NCI-H2107 treated with DMSO at 0.1 percent for 48 hours (cell line): ENCODE results near the gene ATP5F1A.
A peak's percentile ranks its signal among the peaks of the same experiment; 100 is the strongest.

Source experiments
- DNase-seq: peaks from one replicate; lab custom pipeline; 2025; ENCODE audit not compliant: unreplicated experiment; lab: John Stamatoyannopoulos, UW

The ATP5F1A gene

GRCh38 chr18:46073474-46074331 lies 24.4 kb downstream of the ATP5F1A start:
- peak; percentile 86 for DNase-seq

- DNase-seq: no peak
Observed at GRCh38 chr18:46072959-46073358, 25.1 kb downstream of the ATP5F1A start.

GRCh38 chr18:46072376-46072867 lies 25.7 kb downstream of the ATP5F1A start:
- DNase-seq: no peak

DNA sequence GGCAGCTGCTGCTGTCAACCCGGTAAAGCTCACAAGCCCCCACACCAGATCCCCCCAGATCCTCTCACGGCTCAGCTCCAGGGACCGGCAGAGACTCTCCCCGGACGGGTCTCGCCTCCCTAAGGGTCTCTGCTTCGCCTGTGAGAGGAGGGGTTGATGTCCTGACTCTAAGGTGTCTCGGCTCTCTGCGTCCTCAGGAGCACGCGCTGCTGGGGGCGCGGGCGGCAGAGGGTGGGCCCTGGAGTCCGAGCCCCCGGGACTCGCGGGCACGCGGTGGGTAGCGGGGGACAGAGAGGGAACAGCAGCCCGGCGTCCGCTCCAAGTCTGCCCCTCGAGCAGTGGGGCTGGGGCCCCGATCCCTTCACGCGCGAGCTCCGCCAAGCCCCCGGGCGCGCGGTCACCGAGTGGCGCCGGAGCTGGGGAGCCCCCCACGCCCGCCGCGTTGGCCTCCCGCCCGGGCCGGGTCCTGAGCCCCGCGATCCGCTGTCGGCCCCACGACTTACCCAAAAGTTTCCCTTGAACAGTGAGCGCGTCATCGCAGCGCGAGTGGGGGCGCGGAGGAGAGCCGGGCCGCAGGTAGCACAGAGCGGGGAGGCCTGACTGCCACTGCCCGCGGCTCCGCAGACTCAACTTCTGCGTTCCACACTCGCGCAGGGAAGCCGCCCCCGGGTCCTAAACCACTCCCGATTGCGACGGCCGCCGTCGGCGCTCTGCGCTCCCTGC lies 26.3 kb downstream of the ATP5F1A start, which contains the start of gene PSTPIP2:
TSS of gene PSTPIP2 (minus strand) at position 608 of the 723 bp plus-strand sequence. CDS start at position 536, 72 bp downstream.
- DNase-seq: peak; percentile 6

DNA sequence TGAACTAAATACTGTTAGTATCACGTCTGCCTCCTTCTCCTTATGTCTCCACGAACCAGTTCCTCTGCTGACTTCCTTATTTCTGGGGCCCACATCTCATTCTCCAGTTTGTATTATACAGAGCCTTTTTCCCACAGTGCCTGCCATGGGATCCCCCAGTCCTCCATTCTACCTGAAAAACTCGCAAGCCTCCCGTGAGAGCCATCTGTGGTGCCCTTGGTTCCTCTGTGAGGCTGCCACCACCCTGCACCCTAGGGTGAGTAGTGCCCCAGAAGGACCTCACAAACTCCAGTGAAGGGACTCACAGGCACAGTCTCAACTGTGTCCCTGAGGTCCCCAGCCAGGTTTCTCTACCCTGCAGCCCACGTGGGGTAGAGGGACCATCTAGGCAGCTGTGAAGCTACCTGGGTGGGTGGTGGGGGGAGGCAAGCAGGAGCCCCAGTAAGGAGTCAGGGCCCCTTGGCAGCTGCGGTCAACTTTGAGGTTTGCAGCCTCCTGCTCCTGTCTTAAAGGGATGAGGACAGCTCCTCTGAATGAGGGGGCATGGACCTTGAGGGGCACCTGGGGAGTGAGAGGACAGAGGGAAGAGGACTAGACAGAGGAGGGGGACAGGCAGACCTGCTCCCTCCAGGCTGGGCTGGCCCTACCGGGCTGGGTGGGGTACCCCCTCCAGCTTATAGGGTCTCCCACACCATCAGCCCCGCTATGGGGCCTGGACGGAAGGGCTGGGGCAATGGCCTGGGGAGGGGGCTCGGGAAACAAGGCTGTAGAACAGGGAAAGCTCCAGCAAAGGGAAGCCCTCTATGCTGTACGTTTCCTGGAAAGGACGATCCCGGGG lies 27.1 kb downstream of the ATP5F1A start:
- DNase-seq: no peak

DNA sequence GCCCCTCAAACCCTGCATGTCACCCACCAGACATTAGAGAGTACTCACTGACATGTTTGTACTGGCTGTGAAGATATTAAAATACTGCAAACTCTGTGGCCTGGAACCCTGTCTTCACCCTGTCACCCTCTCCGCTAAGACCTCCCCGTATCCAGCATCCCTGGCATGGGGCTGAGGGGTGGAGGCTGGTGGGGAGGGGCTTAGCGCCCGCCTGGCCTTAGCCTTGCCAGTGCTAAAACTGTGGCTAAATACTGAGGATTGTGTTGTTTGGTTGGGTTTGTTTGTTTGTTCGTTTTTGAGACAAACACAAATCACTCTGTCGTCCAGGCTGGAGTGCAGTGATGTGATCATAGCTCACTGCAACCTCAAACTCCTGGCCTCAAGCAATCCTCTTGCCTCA lies 27.9 kb downstream of the ATP5F1A start:
- DNase-seq: no peak

- DNase-seq: no peak
Observed at GRCh38 chr18:46069524-46069923, 28.6 kb downstream of the ATP5F1A start.

- DNase-seq: no peak
Observed at GRCh38 chr18:46068763-46069162, 29.3 kb downstream of the ATP5F1A start.

- DNase-seq: no peak
Observed at GRCh38 chr18:46067438-46068007, 30.6 kb downstream of the ATP5F1A start.

GRCh38 chr18:46062781-46063180 lies 35.3 kb downstream of the ATP5F1A start:
- no peak for DNase-seq

DNA sequence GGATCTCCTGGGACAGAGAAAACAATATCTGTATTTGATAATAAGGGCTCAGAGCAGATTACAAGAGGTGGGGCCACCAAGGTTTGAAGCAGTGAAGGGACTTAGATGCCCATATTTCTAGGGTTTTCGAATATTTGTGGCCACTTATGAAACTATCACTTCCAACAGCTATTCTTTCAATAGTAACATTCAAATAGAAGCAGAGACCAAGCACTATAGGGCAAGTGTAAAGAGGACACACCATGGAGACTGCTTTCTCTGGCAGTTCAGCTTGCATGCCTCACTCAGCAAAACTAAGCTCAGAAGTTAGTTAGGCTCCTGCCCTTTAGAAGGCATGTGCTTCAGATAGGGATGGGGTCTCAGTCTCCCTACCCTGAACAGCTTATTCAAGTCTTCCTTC lies 36.3 kb downstream of the ATP5F1A start:
- no peak for DNase-seq

- DNase-seq: no peak
Observed at GRCh38 chr18:46061387-46061786, 36.7 kb downstream of the ATP5F1A start.

GRCh38 chr18:46060359-46060841 lies 37.7 kb downstream of the ATP5F1A start:
- no peak for DNase-seq

- no peak for DNase-seq
Observed at GRCh38 chr18:46055838-46056230, 42.3 kb downstream of the ATP5F1A start.

- no peak for DNase-seq
Observed at GRCh38 chr18:46054956-46055837, 42.9 kb downstream of the ATP5F1A start.

DNA sequence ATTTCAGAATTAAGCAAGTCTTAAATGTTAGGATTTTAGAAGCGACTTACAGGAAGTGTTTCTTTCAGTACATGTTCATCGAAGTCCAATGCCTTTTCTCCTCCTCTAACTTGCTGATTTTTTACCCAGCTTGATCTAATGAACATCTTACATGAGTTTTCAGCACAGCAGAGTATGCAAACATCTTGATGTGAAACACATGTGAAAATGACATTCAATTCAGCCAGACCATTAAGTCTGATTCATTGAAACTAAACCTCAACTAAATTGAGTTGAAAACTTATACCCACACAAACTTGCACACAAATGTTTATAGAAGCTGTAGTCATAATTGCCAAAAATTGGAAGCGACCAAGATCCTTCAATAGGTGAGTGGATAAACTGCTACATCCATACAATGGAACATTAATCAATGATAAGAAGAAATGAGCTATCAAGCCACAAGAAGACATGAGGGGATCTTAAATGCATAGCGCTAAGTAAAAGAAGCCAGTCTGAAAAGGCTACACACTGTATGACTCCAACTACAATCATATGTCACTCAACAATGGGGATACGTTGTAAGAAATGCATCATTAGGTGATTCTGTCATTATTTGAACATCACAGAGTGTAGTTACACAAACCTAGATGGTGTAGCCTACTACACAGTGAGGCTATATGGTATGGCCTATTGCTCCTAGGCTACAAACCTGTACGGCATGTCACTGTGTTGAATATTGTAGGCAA lies 44.6 kb downstream of the ATP5F1A start:
- no peak for DNase-seq

DNA sequence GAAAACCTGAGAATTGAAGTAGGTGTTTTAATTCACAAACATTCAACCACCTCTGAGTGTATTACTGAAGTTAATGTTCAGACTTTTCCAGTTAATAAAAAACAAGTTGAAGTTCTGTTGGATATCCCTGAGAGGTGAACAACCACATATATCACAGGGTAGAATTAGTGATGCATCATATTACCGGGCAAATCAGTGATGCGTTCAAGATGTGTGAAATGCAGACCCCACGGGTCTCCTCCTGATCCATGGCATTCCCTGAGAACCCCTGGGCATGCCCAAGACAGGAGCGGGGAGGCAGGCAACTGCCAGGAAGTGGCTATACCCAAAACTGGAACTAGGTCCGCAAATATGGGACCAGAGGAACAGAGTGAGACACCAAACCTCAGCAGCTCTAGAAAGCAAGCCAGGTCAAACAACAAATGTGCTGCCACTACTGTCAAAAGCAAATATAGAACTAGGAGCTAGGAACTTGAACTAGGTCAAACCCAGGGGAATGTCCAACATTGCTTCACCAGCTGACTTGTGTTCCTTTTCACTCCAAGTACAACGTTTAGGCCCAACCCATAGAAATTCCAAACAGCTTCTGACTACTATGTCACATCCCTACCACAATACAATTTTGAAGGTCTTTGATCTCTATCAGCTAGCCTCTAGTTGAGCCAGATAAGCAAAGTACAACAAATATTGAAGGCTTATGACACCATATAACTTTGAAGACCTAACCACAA lies 46.2 kb downstream of the ATP5F1A start:
- DNase-seq: no peak

- no peak for DNase-seq
Observed at GRCh38 chr18:46050268-46050667, 47.8 kb downstream of the ATP5F1A start.
